MCF 10A (cell line): ENCODE results near the gene POMT2. TPM values are rescaled to one million over a fixed set of nuclear protein-coding genes. Genes with fewer than 3 reads are reported as not detected.

Experiments used
- BruUV-seq: library from RNA; stranded (reverse); fragments of 400-500 nt; replicated peaks from 2 replicates; lab custom pipeline; 2021; lab: Mats Ljungman, UMichigan
- CTCF ChIA-PET: fragments of 300-600 bp; sonication (Branson Sonifier 250); formaldehyde crosslinking; extraction: SDS; loops from one replicate; lab custom pipeline; 2021; ENCODE audit warnings: antibody characterized with exemption, inconsistent platforms; lab: Yijun Ruan, JAX
- POLR2A ChIA-PET: fragments of 300-600, 350-650 bp; sonication (Branson Sonifier 250); formaldehyde crosslinking; extraction: SDS; loops from one replicate; lab custom pipeline; 2020; ENCODE audit warnings: antibody characterized with exemption, inconsistent platforms; lab: Yijun Ruan, JAX
- DNase-seq: peaks from one replicate; pipeline ENCODE4 v3.0.0-alpha.2; 2018; ENCODE audit not compliant: unreplicated experiment
- H3K27ac Mint-ChIP-seq: one replicate; pipeline ENCODE4 v1.8.0; 2022; ENCODE audit warnings: mild to moderate bottlenecking, low read depth, mixed read lengths; ENCODE audit not compliant: unreplicated experiment
- H3K27me3 Mint-ChIP-seq: one replicate; pipeline ENCODE4 v1.8.0; 2022; ENCODE audit warnings: mixed read lengths; ENCODE audit not compliant: insufficient read depth, unreplicated experiment
- H3K36me3 Mint-ChIP-seq: one replicate; pipeline ENCODE4 v1.8.0; 2022; ENCODE audit warnings: mild to moderate bottlenecking, moderate library complexity, mixed read lengths; ENCODE audit not compliant: insufficient read depth, unreplicated experiment
- H3K4me1 Mint-ChIP-seq: one replicate; pipeline ENCODE4 v1.8.0; 2022; ENCODE audit warnings: mixed read lengths; ENCODE audit not compliant: insufficient read depth, unreplicated experiment
- H3K4me3 Mint-ChIP-seq: one replicate; pipeline ENCODE4 v1.8.0; 2022; ENCODE audit warnings: mild to moderate bottlenecking, moderate library complexity, mixed read lengths; ENCODE audit not compliant: unreplicated experiment
- H3K9me3 Mint-ChIP-seq: one replicate; pipeline ENCODE4 v1.8.0; 2022; ENCODE audit warnings: mixed read lengths; ENCODE audit not compliant: unreplicated experiment
- CTCF ChIP-seq: fragments of 200-600 bp; IDR thresholded peaks from one replicate; pipeline ENCODE4 v1.8.0; 2022; ENCODE audit warnings: antibody characterized with exemption, mild to moderate bottlenecking; ENCODE audit not compliant: unreplicated experiment
- intact Hi-C: fragments of 100-400 bp; cut with micrococcal nuclease; formaldehyde crosslinking; loops from 2 replicates; pipeline ENCODE4 v1.14.1; 2022
- total RNA-seq: library from RNA; stranded (reverse); gene quantifications from 2 replicates; pipeline ENCODE4 v1.2.3, GENCODE V29; 2022

Gene POMT2
- total RNA-seq, 1 experiment from 2014 or later, result 32.1 TPM

GRCh38 chr14:77260199-77260598, 60.5 kb downstream of the POMT2 start:
- H3K27me3 Mint-ChIP-seq, result no peaks in the 10 kb centered on the region
- BruUV-seq, result no TSS peak
- intact Hi-C loops, result no loop called here
- no peak for DNase-seq
- no peak for TF ChIP-seq CTCF
- CTCF ChIA-PET, result no interaction called here
- H3K27ac Mint-ChIP-seq, result no peak overlapping the region
- no peak overlapping the region for H3K4me3 Mint-ChIP-seq
- H3K36me3 Mint-ChIP-seq, result peaks cover 12% of the 10 kb centered on the region
- no peaks in the 10 kb centered on the region for H3K4me1 Mint-ChIP-seq
- no peaks in the 10 kb centered on the region for H3K9me3 Mint-ChIP-seq
- POLR2A ChIA-PET, result no interaction called here

- H3K4me3 Mint-ChIP-seq, result no peak overlapping the region
- BruUV-seq, result no TSS peak
- H3K9me3 Mint-ChIP-seq, result no peaks in the 10 kb centered on the region
- no peaks in the 10 kb centered on the region for H3K27me3 Mint-ChIP-seq
- TF ChIP-seq CTCF, result no peak
- POLR2A ChIA-PET, result no interaction called here
- no peak overlapping the region for H3K27ac Mint-ChIP-seq
- CTCF ChIA-PET, result interaction anchor here (0.5 to 0.6 kb wide), 2 partner anchors 55 to 325 kb away, joined by 3 to 6 read pairs; no protein-coding TSS in a partner anchor
- intact Hi-C loops, result no loop called here
- no peak for DNase-seq
- peaks cover 12% of the 10 kb centered on the region for H3K36me3 Mint-ChIP-seq
- H3K4me1 Mint-ChIP-seq, result no peaks in the 10 kb centered on the region
Observed at GRCh38 chr14:77259025-77259715, 61.5 kb downstream of the POMT2 start.

- Mint-ChIP-seq H3K9me3 (no peaks in the 10 kb centered on the region), H3K27me3 (no peaks in the 10 kb centered on the region), H3K4me1 (no peaks in the 10 kb centered on the region), H3K4me3 (no peak overlapping the region), H3K27ac (no peak overlapping the region), H3K36me3 (peaks cover 12% of the 10 kb centered on the region)
- ChIA-PET CTCF (interaction anchor here (0.5 kb wide), 1 partner anchor 55 kb away, joined by 6 read pairs; no protein-coding TSS in a partner anchor), POLR2A (interaction anchor here (0.8 kb wide), 1 partner anchor 25 kb away, joined by 4 read pairs; no protein-coding TSS in a partner anchor)
- intact Hi-C loops, result no loop called here
- no peak for DNase-seq
- BruUV-seq, result no TSS peak
- TF ChIP-seq CTCF, result no peak
Observed at GRCh38 chr14:77258566-77258965, 62.1 kb downstream of the POMT2 start.

GRCh38 chr14:77257700-77258099, 63.0 kb downstream of the POMT2 start:
- H3K27ac Mint-ChIP-seq, result no peak overlapping the region
- ChIA-PET POLR2A (interaction anchor here (0.8 kb wide), 1 partner anchor 8 kb away, joined by 4 read pairs; no protein-coding TSS in a partner anchor), CTCF (interaction anchor here (0.8 kb wide), 1 partner anchor 16 kb away, joined by 3 read pairs; no protein-coding TSS in a partner anchor)
- H3K4me1 Mint-ChIP-seq, result no peaks in the 10 kb centered on the region
- no peak overlapping the region for H3K4me3 Mint-ChIP-seq
- H3K27me3 Mint-ChIP-seq, result no peaks in the 10 kb centered on the region
- DNase-seq, result no peak
- intact Hi-C loops, result no loop called here
- H3K36me3 Mint-ChIP-seq, result peaks cover 12% of the 10 kb centered on the region
- TF ChIP-seq CTCF, result no peak
- BruUV-seq, result no TSS peak
- no peaks in the 10 kb centered on the region for H3K9me3 Mint-ChIP-seq
